Measurements from ENCODE around the gene FBXO3. TPM values are rescaled to one million over a fixed set of nuclear protein-coding genes. Genes with fewer than 3 reads are reported as not detected.

The FBXO3 gene
- total and polyA plus RNA-seq, 9 of the 15 experiments (the other 6 are each of a cell fraction or from before 2014, with no cell fraction given), result 11.6 to 59.3 (median 29.2) TPM

GRCh38 chr11:33706546-33706945, 67.8 kb downstream of the FBXO3 start:
- H3K9me1 ChIP-seq (ENCODE audit: control insufficient read depth, insufficient read depth, low read length), result no peaks in the 10 kb centered on the region
- 71% methylated on average over 2 of the region's 2 CpGs for WGBS (ENCODE audit: insufficient coverage, low coverage, missing lambda C conversion rate)
- H3K4me1 ChIP-seq (replicated peaks in 1 of 2; ENCODE audit: control insufficient read depth in 2 of 2, insufficient read depth in 2 of 2, low read length in 2 of 2), result peaks cover 0 to 7% of the 10 kb centered on the region in 2 experiments; a peak in 3 of 5 replicates
- no peaks in the 10 kb centered on the region for H3K27me3 ChIP-seq (ENCODE audit: control insufficient read depth in 2 of 2, insufficient read depth in 2 of 2, low read length in 2 of 2)
- H3K9me3 ChIP-seq (replicated peaks; ENCODE audit: control insufficient read depth, insufficient read depth, low read depth, low read length), result no peaks in the 10 kb centered on the region
- DNase-seq (ENCODE audit: extremely low read depth in 1 of 4, low spot score in 3 of 4) (no peak), FAIRE-seq (no peak), ATAC-seq (no peak)
- H2AFZ ChIP-seq (ENCODE audit: low read depth, low read length), result no peak overlapping the region
- POLR2A ChIA-PET, result interaction anchor here (0.6 to 1.3 kb wide), 5 partner anchors 9 to 195 kb away, joined by 3 to 5 read pairs (median 3); no protein-coding TSS in a partner anchor
- no peak overlapping the region for H3K4me3 ChIP-seq
- H3K9ac ChIP-seq (ENCODE audit: insufficient read depth in 1 of 2, low read depth in 2 of 2, low read length in 2 of 2), result no peak overlapping the region
- H4K20me1 ChIP-seq (replicated peaks; ENCODE audit: control insufficient read depth, insufficient read depth, low read length), result no peaks in the 10 kb centered on the region
- no peaks in the 10 kb centered on the region for H3K79me2 ChIP-seq (ENCODE audit: control insufficient read depth, insufficient read depth, low read length)
- intact Hi-C loops (cut with micrococcal nuclease), result no loop called here
- no peak overlapping the region for H3K27ac ChIP-seq (ENCODE audit: extremely low read depth, low read depth, low read length)
- in situ Hi-C loops (cut with MboI), result no loop called here
- TF ChIP-seq PHF20 (IDR thresholded peaks at IDR 0.05; ENCODE audit: partially characterized antibody) (no peak), ZC3H8 (IDR thresholded peaks at IDR 0.05) (no peak)
- BruUV-seq (replicated peaks), result no TSS peak
- H3K36me3 ChIP-seq (ENCODE audit: control insufficient read depth, insufficient read depth, low read length), result peaks cover 56% of the 10 kb centered on the region
- H3K4me2 ChIP-seq (ENCODE audit: insufficient read depth, low read length), result no peak overlapping the region
- CTCF ChIA-PET (ENCODE audit: low intra/inter-chr PET ratio), result no interaction called here

GRCh38 chr11:33704240-33705002, 69.9 kb downstream of the FBXO3 start:
- H3K79me2 ChIP-seq (ENCODE audit: control insufficient read depth, insufficient read depth, low read length), result no peaks in the 10 kb centered on the region
- no peak for ATAC-seq
- POLR2A ChIA-PET, result interaction anchor here (1.1 to 1.8 kb wide), 2 partner anchors 10 to 12 kb away, joined by 3 to 8 read pairs; no protein-coding TSS in a partner anchor
- no peaks in the 10 kb centered on the region for H4K20me1 ChIP-seq (replicated peaks; ENCODE audit: control insufficient read depth, insufficient read depth, low read length)
- no peak overlapping the region for H3K9ac ChIP-seq (ENCODE audit: insufficient read depth in 1 of 2, low read depth in 2 of 2, low read length in 2 of 2)
- no TSS peak for BruUV-seq (replicated peaks)
- peaks cover 36% of the 10 kb centered on the region for H3K36me3 ChIP-seq (ENCODE audit: control insufficient read depth, insufficient read depth, low read length)
- no peaks in the 10 kb centered on the region for H3K9me3 ChIP-seq (replicated peaks; ENCODE audit: control insufficient read depth, insufficient read depth, low read depth, low read length)
- no peak overlapping the region for H2AFZ ChIP-seq (ENCODE audit: low read depth, low read length)
- H3K4me2 ChIP-seq (ENCODE audit: insufficient read depth, low read length), result no peak overlapping the region
- CTCF ChIA-PET (ENCODE audit: low intra/inter-chr PET ratio), result no interaction called here
- FAIRE-seq, result no peak
- intact Hi-C loops (cut with micrococcal nuclease), result no loop called here
- in situ Hi-C loops (cut with MboI), result no loop called here
- DNase-seq (ENCODE audit: extremely low read depth in 1 of 4, low spot score in 3 of 4), result peak in 2 of 4 experiments; percentile 31 to 36
- no peak overlapping the region for H3K27ac ChIP-seq (ENCODE audit: extremely low read depth, low read depth, low read length)
- 0 out of 2 replicates have a peak, but pooled peaks have one; percentile 10 for TF ChIP-seq POLR2AphosphoS2 (IDR thresholded peaks at IDR 0.05; ENCODE audit: low read length)
- TF ChIP-seq BRF2 (IDR thresholded peaks at IDR 0.05; ENCODE audit: borderline replicate concordance, insufficient read depth, insufficient read length), result no peak
- 0 out of 6 replicates have a peak, but pooled peaks of 1 of the 3 experiments have one; percentile 11 for TF ChIP-seq CTCF (IDR thresholded peaks at IDR 0.05 in 2 of 3, conservative IDR thresholded peaks at IDR 0.05 in 1 of 3; ENCODE audit: insufficient read depth in 2 of 3, low read depth in 1 of 3, low read length in 3 of 3)
- TF ChIP-seq E2F8 (IDR thresholded peaks at IDR 0.05; ENCODE audit: low read depth, partially characterized antibody), result peak; percentile 6
- TF ChIP-seq NFIC (IDR thresholded peaks at IDR 0.05), result peak; percentile 8; the same call in 1 of the 2 replicates
- TF ChIP-seq SNRNP70 (optimal IDR thresholded peaks at IDR 0.05; ENCODE audit: low read depth, low read length), result no peak
- peaks cover 16% of the 10 kb centered on the region in 2 experiments for H3K4me1 ChIP-seq (replicated peaks in 1 of 2; ENCODE audit: control insufficient read depth in 2 of 2, insufficient read depth in 2 of 2, low read length in 2 of 2)
- H3K4me3 ChIP-seq, result no peak overlapping the region
- H3K9me1 ChIP-seq (ENCODE audit: control insufficient read depth, insufficient read depth, low read length), result no peaks in the 10 kb centered on the region
- H3K27me3 ChIP-seq (ENCODE audit: control insufficient read depth in 2 of 2, insufficient read depth in 2 of 2, low read length in 2 of 2), result 0 out of 5 replicates have a peak, but pooled peaks cover 0 to 4% of the 10 kb centered on the region in 2 experiments
- 63% methylated on average over 7 of the region's 7 CpGs for WGBS (ENCODE audit: insufficient coverage, low coverage, missing lambda C conversion rate)
